HG02870 (cell line): ENCODE data around the gene NUCB1.
"Not testable (repeated sequence)": the region's sequence is repeated elsewhere in the genome, so short reads cannot be mapped to it uniquely, and the experiment has no call there.

Experiments
- ATAC-seq: cut with Tn5 transposase; IDR thresholded peaks from one replicate; pipeline ENCODE4 v1.9.1; 2021; ENCODE audit warnings: mild to moderate bottlenecking, moderate library complexity; ENCODE audit not compliant: unreplicated experiment

NUCB1 gene

DNA sequence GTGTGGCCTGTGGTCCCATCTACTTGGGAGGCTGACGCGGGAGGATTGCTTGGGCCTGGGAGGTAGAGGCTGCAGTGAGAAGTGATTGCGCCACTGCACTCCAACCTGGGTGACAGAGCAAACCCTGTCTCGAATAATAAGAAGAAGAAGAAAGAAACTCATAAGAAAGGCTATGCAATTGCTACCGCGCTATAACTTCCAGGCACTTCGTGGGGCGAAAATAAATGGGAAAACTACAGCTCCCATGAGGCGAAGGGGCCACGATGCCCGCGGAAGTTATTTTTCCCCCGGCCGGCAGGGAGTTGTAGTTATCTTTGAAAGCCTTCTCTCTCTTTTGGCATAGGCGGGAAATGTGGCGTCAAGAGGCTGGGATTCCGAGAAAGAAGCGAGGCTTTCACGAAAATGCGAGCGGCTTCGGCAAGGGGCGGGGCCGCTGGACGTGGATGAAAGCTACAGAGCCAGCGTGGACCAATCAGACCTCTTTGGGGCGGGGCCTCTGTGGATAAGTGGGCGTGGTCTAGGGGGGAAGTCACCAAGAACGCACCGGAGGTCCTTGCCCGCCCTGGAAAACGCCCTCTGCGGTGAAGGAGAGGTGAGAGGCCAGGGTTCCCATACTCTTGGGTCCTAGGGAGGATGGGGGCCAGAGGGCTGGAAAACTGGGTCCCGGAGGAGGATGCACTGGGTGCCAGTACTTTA, at the start of gene NUCB1:
TSS of gene NUCB1 (plus strand) at position 532 of the 696 bp plus-strand sequence. CDS start 485 bp downstream, outside the sequence.
- peak; percentile 85 for ATAC-seq

- ATAC-seq = no peak
Observed at GRCh38 chr19:48852292-48852691, 47.8 kb upstream of the NUCB1 start.

- ATAC-seq = no peak
Observed at GRCh38 chr19:48853483-48853882, 46.6 kb upstream of the NUCB1 start.

DNA sequence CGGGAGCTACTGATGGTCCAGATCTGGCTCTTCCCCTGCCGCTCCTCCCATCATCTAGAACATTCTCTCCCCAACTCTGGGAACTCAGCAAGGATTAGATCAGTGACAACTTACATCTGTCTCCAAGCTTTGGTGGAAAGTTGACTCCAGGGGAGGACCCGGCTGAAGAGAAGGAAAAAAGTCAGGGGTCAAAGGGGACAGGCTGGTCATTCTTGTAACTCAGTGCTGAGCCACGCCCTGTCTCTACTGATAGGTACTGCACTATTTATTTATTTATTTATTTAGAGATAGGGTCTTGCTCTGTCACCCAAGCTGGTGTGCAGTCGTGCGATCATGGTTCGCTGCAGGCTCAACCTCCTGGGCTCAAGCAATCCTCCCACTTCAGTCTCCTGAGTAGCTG, 46.0 kb upstream of the NUCB1 start:
- ATAC-seq = no peak

- ATAC-seq = no peak
Observed at GRCh38 chr19:48856921-48857320, 43.2 kb upstream of the NUCB1 start.

DNA sequence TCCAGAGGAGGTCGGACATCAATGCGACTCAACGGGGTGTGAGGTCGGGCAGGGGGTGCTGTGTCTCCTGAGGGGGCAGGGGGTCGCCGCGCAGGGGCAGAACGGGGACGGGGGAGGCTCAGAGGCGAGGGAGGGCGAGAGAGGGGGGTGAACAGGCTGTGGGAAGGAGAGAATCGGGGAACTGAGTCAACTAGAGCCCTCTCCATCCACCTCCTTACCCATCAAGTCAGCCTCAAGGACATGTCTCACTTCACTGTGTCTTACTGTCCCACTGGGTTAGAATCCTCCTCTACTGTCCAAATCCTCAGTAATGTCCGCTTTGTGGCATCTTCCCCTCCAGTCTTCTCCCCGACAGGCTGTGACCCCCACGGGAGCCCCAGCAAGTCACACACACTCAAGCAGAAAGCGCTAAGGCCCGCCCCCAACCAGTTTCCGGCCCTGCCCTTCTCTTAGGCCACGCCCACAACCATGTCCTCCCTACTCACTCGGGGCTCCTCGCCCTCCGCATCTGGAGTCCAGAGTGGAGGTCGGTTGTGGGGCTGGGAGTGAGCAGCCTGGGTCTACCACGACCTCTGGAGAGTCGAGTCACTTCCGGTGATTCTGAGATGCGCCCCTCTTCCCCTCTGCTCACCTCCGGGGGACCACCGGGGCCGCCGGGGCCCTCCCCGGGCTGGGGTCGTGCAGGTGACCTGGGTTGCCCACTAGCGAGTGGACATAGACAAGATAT, 41.0 kb upstream of the NUCB1 start:
- ATAC-seq = no peak

DNA sequence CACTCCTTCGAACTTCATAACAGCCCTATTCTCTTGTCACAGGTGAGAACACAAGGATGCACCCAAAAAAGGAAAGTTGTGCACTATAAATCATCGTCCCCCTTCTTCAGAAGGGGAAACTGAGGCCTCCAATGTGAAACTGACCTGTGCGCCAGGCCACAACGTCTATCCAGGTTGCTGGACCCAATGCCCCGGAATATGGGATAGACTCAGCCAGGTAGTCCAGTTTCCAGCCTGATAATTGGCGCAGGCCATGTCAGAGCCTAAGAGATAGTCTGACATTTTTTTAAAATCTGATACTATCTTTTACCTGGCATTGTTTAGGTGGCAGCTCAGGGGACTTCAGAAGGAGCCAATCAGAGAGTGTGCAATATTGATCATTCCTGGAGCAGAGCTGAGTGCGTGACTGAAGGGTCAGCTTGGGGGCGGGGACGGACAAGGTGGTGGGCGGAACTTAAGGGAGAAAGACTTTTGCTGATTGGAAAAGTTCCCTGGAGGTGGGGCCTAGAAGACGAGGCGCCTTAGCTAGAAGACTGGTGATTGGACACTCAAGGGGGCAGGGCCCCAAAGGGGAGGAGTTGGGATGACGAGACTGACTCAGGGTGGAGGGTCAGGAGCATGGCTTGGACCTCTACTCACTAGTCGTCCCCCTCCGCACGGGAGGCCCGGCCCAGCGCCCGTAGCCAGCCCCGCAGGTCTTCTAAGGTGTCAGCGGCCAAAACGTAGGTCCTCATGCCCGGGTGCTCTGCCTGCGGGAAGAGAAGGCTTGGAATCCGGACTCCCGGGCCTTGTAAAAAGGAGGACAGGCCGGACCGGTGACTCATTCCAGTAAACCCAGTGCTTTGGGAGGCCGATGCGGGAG, 40.2 kb upstream of the NUCB1 start:
- no peak for ATAC-seq

DNA sequence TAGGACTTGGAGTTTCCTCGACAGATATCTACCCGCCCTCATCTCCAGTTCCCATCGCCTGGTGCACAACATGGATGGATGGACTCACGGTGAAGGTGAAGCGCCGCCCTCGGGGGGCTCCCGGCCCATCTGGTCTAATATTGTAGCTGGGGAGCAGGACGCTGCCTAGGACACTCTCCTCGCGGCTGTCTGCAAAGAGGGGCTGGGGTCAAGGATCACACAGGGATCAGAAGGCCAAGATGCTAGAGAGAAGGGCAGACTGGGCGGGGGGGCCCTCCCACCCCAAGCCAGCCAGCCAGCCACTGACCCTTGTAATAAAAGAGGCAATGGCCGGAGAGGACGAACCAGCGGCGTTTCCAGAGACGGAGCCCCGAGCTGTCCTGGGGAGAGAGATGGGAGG, 38.8 kb upstream of the NUCB1 start:
- ATAC-seq = no peak

- ATAC-seq = no peak
Observed at GRCh38 chr19:48862827-48863226, 37.3 kb upstream of the NUCB1 start.

DNA sequence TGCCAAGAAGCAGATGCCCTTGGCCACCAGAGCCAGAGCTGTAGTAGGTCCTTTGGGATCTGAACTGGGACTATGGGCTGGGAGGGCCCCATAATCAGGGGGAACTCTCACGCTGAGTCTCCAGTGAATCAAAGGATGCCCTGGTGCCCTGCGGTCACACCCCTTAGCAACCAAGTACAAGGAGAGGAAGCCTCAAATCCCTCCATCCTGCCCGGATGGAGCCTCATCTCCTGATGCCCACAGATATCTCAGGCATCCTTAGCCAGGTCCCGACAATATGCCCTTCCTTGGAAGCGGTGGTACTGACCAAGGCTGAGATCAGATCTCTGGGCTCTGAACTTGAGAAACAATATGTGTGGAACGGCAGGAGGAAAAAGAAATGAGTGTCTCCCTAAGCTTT, 33.4 kb upstream of the NUCB1 start:
- ATAC-seq = no peak

DNA sequence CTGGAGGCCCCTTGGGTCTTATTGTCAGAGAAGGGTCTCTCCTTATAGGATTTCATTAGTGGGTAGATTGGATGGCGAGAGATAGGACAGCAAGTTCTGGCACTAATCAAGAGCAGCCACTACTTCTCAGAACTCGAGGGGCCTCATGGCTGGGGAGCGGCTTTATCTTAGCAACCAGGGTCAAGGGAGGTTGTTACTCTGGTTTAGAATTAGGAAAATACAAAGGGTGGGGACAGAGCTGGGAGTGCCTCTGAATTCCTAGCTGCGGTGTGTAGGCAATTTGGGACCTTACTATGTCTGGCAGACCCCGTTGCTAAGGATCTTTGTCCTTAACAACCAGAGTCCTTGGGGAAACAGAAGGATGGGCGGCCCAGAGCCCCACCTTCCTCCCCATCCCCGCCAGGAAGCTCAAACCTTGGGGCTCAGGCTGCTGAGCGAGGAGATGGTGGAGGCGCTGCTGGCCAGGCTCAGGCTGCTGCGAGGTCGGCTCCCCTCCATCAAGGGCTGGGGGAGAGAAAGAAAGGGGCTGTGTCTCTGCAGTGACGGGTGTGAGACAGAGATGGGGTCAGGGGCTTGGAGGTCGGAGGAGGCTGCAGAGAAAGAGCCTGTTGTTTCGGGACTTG, 32.9 kb upstream of the NUCB1 start:
- ATAC-seq = no peak

DNA sequence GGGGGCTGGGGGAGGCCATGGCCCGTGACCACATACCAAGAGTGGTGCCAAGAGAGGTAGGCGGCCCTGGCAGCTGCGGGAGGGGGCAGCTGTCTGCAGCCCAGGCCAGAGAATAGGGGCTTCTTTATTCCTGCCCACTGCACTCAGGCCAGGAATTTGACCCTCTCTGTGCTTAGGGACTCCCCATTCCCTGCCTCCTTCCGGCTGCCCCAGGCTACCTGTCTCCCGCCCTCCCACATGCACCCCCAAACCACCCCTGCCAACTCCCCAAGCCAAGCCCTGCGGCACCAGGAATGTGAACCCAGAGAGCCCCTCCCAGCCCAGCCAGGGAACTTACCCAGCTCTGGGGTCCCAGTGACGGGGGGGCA, 32.4 kb upstream of the NUCB1 start:
- no peak for ATAC-seq

- no peak for ATAC-seq
Observed at GRCh38 chr19:48868114-48868886, 31.8 kb upstream of the NUCB1 start, which contains the start of gene PLEKHA4. TSS of gene PLEKHA4 (minus strand) at chr19:48868617. CDS start at chr19:48867620, 997 bp downstream.

GRCh38 chr19:48870048-48870447, 30.1 kb upstream of the NUCB1 start:
- ATAC-seq = no peak

- not testable (repeated sequence) for ATAC-seq
Observed at GRCh38 chr19:48871471-48872181, 28.5 kb upstream of the NUCB1 start.

DNA sequence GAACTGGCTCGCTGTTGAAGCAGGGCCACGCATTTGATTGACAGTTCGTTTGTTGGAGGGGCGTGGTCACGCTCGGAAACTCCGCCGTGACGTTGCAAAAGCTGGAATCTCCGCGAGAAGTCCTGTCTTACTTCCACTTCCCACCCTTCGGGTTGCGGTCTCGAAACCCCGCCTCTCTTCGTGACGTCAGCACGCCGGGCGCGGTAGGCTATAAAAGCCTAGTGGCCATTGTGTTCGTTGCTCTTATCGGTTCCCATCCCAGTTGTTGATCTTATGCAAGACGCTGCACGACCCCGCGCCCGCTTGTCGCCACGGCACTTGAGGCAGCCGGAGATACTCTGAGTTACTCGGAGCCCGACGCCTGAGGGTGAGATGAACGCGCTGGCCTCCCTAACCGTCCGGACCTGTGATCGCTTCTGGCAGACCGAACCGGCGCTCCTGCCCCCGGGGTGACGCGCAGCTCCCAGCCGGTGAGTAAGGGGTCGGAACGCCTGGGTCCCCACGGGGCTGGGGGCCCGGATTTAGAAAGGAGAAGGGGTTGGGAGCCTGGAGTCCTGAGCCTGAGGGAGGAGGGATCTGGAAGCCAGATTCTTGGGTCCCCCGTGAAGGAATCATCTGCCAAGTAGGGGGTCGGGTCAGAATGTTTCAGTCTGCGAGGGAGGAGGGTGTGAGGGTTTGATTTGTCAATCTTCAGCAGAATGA, 27.8 kb upstream of the NUCB1 start, which contains the start of gene PPP1R15A:
TSS of gene PPP1R15A (plus strand) at position 240 of the 702 bp plus-strand sequence. CDS start 813 bp downstream, outside the sequence.
- ATAC-seq = no peak

GRCh38 chr19:48872884-48873475, 27.1 kb upstream of the NUCB1 start:
- ATAC-seq = no peak

- ATAC-seq = no peak
Observed at GRCh38 chr19:48873476-48874302, 26.4 kb upstream of the NUCB1 start.
